ENCODE data around the gene GCC2. TPM values are rescaled to one million over a fixed set of nuclear protein-coding genes. Genes with fewer than 3 reads are reported as not detected.
"Not testable (repeated sequence)": the region's sequence is repeated elsewhere in the genome, so short reads cannot be mapped to it uniquely, and the experiment has no call there.

Gene GCC2
- total RNA-seq, 1 donor from 2014 or later = 43.4 TPM

- H3K27me3 Mint-ChIP-seq = not testable (repeated sequence)
- intact Hi-C loops (cut with micrococcal nuclease) = loop anchor here (5.0 kb wide), 1 partner anchor 34 kb away; no protein-coding TSS in a partner anchor
Observed at GRCh38 chr2:108453530-108453929, 4.5 kb downstream of the GCC2 start.

GRCh38 chr2:108454440-108454839 is 5.4 kb downstream of the GCC2 start:
- H3K36me3 Mint-ChIP-seq (ENCODE audit: low read depth) = peaks cover 78% of the 10 kb centered on the region
- H3K27me3 Mint-ChIP-seq = no peaks in the 10 kb centered on the region
- H3K27ac Mint-ChIP-seq = no peak overlapping the region
- no peak overlapping the region for H3K4me3 Mint-ChIP-seq
- H3K9me3 Mint-ChIP-seq = peaks cover 24% of the 10 kb centered on the region
- no peak for DNase-seq
- intact Hi-C loops (cut with micrococcal nuclease) = loop anchor here (5.0 kb wide), 1 partner anchor 33 kb away; no protein-coding TSS in a partner anchor
- peaks cover 36% of the 10 kb centered on the region for H3K4me1 Mint-ChIP-seq

More at GRCh38 chr2:108453530-108453929, 4.5 kb downstream of the GCC2 start:
- peaks cover 31% of the 10 kb centered on the region for H3K4me1 Mint-ChIP-seq
- peaks cover 16% of the 10 kb centered on the region for H3K9me3 Mint-ChIP-seq
- not testable (repeated sequence) for H3K27ac Mint-ChIP-seq, H3K4me3 Mint-ChIP-seq, DNase-seq
- peaks cover 70% of the 10 kb centered on the region for H3K36me3 Mint-ChIP-seq (ENCODE audit: low read depth)

- H3K4me3 Mint-ChIP-seq = no peak overlapping the region
Observed at GRCh38 chr2:108455571-108455970, 6.6 kb downstream of the GCC2 start.

GRCh38 chr2:108458082-108458481 is 9.1 kb downstream of the GCC2 start:
- Mint-ChIP-seq H3K36me3 (ENCODE audit: low read depth) (peaks cover 83% of the 10 kb centered on the region), H3K27me3 (no peaks in the 10 kb centered on the region)

More at GRCh38 chr2:108455571-108455970, 6.6 kb downstream of the GCC2 start:
- no peak for DNase-seq
- Mint-ChIP-seq H3K9me3 (peaks cover 24% of the 10 kb centered on the region), H3K4me1 (peaks cover 33% of the 10 kb centered on the region), H3K27me3 (no peaks in the 10 kb centered on the region), H3K36me3 (ENCODE audit: low read depth) (peaks cover 83% of the 10 kb centered on the region), H3K27ac (no peak overlapping the region)
- intact Hi-C loops (cut with micrococcal nuclease) = no loop called here

DNA sequence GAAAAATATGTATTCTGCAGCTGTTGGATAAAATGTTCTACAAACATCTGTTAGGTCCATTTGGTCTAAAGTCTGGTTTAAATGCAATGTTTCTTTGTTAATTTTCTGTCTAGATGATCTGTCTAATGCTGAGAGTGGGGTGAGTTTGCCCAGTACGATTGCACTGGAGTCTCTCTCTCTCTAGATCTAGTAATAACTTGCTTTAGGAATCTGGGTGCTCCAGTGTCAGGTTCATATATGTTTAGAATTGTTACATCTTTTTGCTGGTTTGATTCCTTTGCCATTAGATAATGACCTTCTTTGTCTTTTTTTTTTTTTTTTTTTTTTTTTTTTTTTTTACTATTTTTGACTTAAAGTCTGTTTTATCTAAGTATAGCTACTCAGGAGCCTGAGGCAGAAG is 10.4 kb downstream of the GCC2 start:
- intact Hi-C loops (cut with micrococcal nuclease) = no loop called here
- Mint-ChIP-seq H3K36me3 (ENCODE audit: low read depth) (peaks cover 86% of the 10 kb centered on the region), H3K9me3 (peaks cover 31% of the 10 kb centered on the region), H3K27me3 (no peaks in the 10 kb centered on the region), H3K4me1 (peaks cover 29% of the 10 kb centered on the region), H3K27ac (no peak overlapping the region), H3K4me3 (no peak overlapping the region)
- DNase-seq = no peak

More at GRCh38 chr2:108458082-108458481, 9.1 kb downstream of the GCC2 start:
- peaks cover 30% of the 10 kb centered on the region for H3K4me1 Mint-ChIP-seq
- intact Hi-C loops (cut with micrococcal nuclease) = no loop called here
- peaks cover 31% of the 10 kb centered on the region for H3K9me3 Mint-ChIP-seq
- H3K4me3 Mint-ChIP-seq = no peak overlapping the region
- no peak for DNase-seq
- no peak overlapping the region for H3K27ac Mint-ChIP-seq

DNA sequence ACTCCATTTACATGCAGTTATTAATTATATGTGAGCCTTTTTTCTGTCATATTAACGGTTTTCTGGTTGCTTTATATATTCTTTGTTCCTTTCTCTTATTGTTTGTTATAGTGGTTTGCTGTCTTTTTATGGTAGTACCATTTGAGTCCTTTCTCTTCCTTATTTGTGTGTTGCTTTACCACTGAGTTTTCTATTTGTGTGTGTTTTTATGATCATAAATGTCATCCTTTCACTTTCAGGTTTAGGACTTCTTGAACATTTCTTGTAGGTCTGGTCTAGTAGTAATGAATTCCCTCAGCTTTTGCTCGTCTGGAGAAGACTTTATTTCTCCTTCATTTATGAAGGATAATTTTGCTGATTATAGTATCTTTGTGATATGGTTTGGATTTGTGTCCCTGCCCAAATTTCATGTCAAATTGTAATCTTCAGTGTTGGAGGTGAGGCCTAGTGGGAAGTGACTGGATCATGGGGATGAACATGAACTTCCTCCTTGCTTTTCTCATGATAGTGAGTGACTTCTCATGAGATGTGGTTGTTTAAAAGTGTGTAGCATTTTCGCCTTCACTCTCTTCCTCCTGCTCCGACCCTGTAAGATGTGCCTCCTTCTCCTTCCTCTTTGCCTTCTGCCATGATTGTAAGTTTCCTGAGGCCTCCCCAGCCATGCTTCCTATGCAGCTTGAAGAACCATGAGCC is 11.5 kb downstream of the GCC2 start:
- intact Hi-C loops (cut with micrococcal nuclease) = no loop called here
- peaks cover 29% of the 10 kb centered on the region for H3K4me1 Mint-ChIP-seq
- H3K9me3 Mint-ChIP-seq = peaks cover 30% of the 10 kb centered on the region
- peak overlapping the region; percentile 51 for H3K27ac Mint-ChIP-seq
- H3K4me3 Mint-ChIP-seq = peak overlapping the region; percentile 27
- H3K27me3 Mint-ChIP-seq = no peaks in the 10 kb centered on the region
- no peak for DNase-seq
- peaks cover 86% of the 10 kb centered on the region for H3K36me3 Mint-ChIP-seq (ENCODE audit: low read depth)

DNA sequence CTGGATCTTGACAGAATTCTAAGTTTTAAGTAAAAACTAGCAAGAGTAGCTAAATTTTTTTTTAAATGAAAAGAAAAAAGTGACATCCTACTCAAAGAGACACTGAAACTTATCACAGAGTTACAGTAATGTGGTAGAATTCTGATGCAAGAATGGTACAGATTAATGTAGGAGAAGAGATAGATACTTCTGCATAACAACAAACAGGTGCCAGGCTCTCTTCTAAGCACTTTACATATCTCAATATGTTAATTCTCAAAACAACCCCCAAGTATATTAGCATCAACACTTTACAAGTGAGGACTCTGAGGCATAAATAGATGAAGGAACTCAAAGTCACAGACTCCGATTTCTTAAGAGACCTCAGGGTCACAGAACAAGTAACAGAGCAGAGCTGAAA is 28.1 kb downstream of the GCC2 start:
- intact Hi-C loops (cut with micrococcal nuclease) = no loop called here
- H3K27ac Mint-ChIP-seq = no peak overlapping the region

GRCh38 chr2:108485253-108485652 is 36.2 kb downstream of the GCC2 start:
- peaks cover 46% of the 10 kb centered on the region for H3K36me3 Mint-ChIP-seq (ENCODE audit: low read depth)
- no peak for DNase-seq
- no peak overlapping the region for H3K4me3 Mint-ChIP-seq
- H3K4me1 Mint-ChIP-seq = no peaks in the 10 kb centered on the region
- intact Hi-C loops (cut with micrococcal nuclease) = loop anchor here (5.0 kb wide), 1 partner anchor 33 kb away; no protein-coding TSS in a partner anchor
- no peaks in the 10 kb centered on the region for H3K27me3 Mint-ChIP-seq
- H3K27ac Mint-ChIP-seq = no peak overlapping the region
- H3K9me3 Mint-ChIP-seq = no peaks in the 10 kb centered on the region

More for the DNA sequence above, 28.1 kb downstream of the GCC2 start:
- no peak for DNase-seq
- Mint-ChIP-seq H3K4me3 (no peak overlapping the region), H3K9me3 (no peaks in the 10 kb centered on the region), H3K4me1 (peaks cover 3% of the 10 kb centered on the region), H3K36me3 (ENCODE audit: low read depth) (peaks cover 52% of the 10 kb centered on the region), H3K27me3 (no peaks in the 10 kb centered on the region)

DNA sequence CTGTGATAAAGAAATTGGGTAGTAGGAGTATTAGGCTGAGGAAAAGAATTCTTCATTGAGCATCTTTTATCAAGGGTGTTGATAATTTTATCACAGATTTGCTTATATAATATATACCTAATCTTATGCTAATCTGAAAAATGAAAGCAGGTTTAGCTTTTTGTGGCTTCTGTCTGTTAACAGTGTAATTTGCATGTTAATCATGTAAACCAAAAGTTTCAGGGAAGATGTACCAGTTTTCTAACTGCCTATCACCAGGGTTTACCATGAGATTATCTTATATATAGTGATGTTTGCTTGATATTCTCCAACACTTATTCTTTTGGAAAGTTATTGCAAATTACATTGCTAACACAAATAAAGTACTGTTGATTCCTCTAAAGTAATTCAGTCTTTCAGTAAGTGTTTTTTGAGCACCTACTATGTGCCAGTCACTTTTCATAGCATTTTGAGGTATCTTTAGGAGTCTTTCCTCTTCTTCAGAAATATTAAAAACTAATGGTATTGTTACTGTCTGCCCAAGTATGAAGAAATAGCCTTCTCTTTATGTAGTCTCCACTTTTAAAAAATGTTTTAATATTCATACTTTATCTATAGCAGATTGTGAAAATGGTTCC is 41.6 kb downstream of the GCC2 start:
- no peaks in the 10 kb centered on the region for H3K27me3 Mint-ChIP-seq
- H3K9me3 Mint-ChIP-seq = no peaks in the 10 kb centered on the region
- intact Hi-C loops (cut with micrococcal nuclease) = loop anchor here (5.0 kb wide), 1 partner anchor 92 kb away; no protein-coding TSS in a partner anchor
- no peak for DNase-seq
- peaks cover 36% of the 10 kb centered on the region for H3K36me3 Mint-ChIP-seq (ENCODE audit: low read depth)
- H3K27ac Mint-ChIP-seq = no peak overlapping the region
- H3K4me3 Mint-ChIP-seq = no peak overlapping the region
- peaks cover 4% of the 10 kb centered on the region for H3K4me1 Mint-ChIP-seq

DNA sequence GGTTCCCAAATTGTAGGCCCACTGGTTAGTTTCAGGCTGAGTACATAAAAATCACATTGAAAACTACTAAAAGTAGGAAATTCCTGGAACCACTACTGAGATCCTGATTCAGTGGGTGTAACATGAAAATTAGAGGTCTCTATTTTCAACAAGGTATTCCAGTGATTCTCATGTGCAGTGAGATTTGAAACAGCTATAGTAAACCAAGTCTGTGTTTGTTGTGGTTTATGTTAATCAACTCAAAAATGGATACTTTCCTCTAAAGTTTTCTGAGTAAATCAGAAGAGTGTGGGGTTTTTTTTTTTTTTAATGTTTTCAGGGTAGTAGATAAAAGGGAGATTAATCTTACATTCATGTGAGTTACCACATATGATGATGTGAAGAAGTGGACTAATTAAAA is 42.8 kb downstream of the GCC2 start:
- no peak for DNase-seq
- H3K36me3 Mint-ChIP-seq (ENCODE audit: low read depth) = peaks cover 36% of the 10 kb centered on the region
- no peak overlapping the region for H3K4me3 Mint-ChIP-seq
- H3K9me3 Mint-ChIP-seq = no peaks in the 10 kb centered on the region
- H3K27me3 Mint-ChIP-seq = no peaks in the 10 kb centered on the region
- H3K27ac Mint-ChIP-seq = peak overlapping the region; percentile 60
- H3K4me1 Mint-ChIP-seq = peaks cover 4% of the 10 kb centered on the region
- intact Hi-C loops (cut with micrococcal nuclease) = loop anchor here (5.0 kb wide), 1 partner anchor 90 kb away; no protein-coding TSS in a partner anchor

- Mint-ChIP-seq H3K36me3 (ENCODE audit: low read depth) (peaks cover 40% of the 10 kb centered on the region), H3K27ac (peak overlapping the region; percentile 45)
Observed at GRCh38 chr2:108492364-108492763, 43.4 kb downstream of the GCC2 start.

DNA sequence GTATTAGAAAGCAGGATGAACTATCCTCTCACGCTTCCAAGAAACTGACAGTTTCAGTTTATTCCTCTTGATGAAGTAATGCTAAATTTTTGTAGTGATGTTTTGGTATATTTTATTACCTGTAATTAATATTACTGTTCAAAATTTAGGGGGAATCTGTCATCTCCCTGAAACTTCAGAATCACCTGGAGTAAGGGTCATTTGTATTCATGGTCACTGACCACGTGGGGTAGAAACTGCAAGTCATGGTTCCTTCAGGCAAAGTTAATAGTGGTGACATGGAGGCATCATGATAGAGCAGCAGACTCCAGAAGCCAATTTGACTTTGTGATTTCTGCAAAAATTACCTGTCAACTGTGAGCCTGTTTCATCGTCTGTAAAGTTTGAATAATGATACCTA is 47.2 kb downstream of the GCC2 start:
- H3K4me1 Mint-ChIP-seq; H3K4me3 Mint-ChIP-seq; H3K27me3 Mint-ChIP-seq; DNase-seq; intact Hi-C loops (cut with micrococcal nuclease); H3K9me3 Mint-ChIP-seq; H3K27ac Mint-ChIP-seq: not testable (repeated sequence)
- H3K36me3 Mint-ChIP-seq (ENCODE audit: low read depth) = peaks cover 51% of the 10 kb centered on the region

More at GRCh38 chr2:108492364-108492763, 43.4 kb downstream of the GCC2 start:
- no peak for DNase-seq
- no peak overlapping the region for H3K4me3 Mint-ChIP-seq
- H3K27me3 Mint-ChIP-seq = no peaks in the 10 kb centered on the region
- intact Hi-C loops (cut with micrococcal nuclease) = loop anchor here (5.0 kb wide), 1 partner anchor 90 kb away; no protein-coding TSS in a partner anchor
- H3K4me1 Mint-ChIP-seq = peaks cover 4% of the 10 kb centered on the region
- no peaks in the 10 kb centered on the region for H3K9me3 Mint-ChIP-seq

GRCh38 chr2:108507620-108508019 is 58.6 kb downstream of the GCC2 start:
- H3K27ac Mint-ChIP-seq; H3K9me3 Mint-ChIP-seq; intact Hi-C loops (cut with micrococcal nuclease); H3K4me3 Mint-ChIP-seq; H3K27me3 Mint-ChIP-seq; DNase-seq; H3K4me1 Mint-ChIP-seq: not testable (repeated sequence)
- H3K36me3 Mint-ChIP-seq (ENCODE audit: low read depth) = peaks cover 38% of the 10 kb centered on the region

GRCh38 chr2:108512431-108512830 is 63.4 kb downstream of the GCC2 start:
- not testable (repeated sequence) for H3K9me3 Mint-ChIP-seq

More at GRCh38 chr2:108512431-108512830, 63.4 kb downstream of the GCC2 start:
- intact Hi-C loops (cut with micrococcal nuclease); H3K27ac Mint-ChIP-seq; DNase-seq; H3K4me3 Mint-ChIP-seq; H3K4me1 Mint-ChIP-seq; H3K27me3 Mint-ChIP-seq: not testable (repeated sequence)
- H3K36me3 Mint-ChIP-seq (ENCODE audit: low read depth) = peaks cover 16% of the 10 kb centered on the region

Data from activated CD4-positive, alpha-beta T cell treated with anti-CD3 and anti-CD28 coated beads, Interleukin-2, amount 10 ng/mL, durations not matched to agents 24 days and 14 days (primary cell).